Measurements from ENCODE around the gene RPP38. TPM values are rescaled to one million over a fixed set of nuclear protein-coding genes. Genes with fewer than 3 reads are reported as not detected.
A peak's percentile ranks its signal among the peaks of the same experiment; 100 is the strongest.

The RPP38 gene, protein sequence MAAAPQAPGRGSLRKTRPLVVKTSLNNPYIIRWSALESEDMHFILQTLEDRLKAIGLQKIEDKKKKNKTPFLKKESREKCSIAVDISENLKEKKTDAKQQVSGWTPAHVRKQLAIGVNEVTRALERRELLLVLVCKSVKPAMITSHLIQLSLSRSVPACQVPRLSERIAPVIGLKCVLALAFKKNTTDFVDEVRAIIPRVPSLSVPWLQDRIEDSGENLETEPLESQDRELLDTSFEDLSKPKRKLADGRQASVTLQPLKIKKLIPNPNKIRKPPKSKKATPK
- total RNA-seq (ENCODE audit: low replicate concordance): 10.7 and 11.4 TPM in 2 replicates

DNA sequence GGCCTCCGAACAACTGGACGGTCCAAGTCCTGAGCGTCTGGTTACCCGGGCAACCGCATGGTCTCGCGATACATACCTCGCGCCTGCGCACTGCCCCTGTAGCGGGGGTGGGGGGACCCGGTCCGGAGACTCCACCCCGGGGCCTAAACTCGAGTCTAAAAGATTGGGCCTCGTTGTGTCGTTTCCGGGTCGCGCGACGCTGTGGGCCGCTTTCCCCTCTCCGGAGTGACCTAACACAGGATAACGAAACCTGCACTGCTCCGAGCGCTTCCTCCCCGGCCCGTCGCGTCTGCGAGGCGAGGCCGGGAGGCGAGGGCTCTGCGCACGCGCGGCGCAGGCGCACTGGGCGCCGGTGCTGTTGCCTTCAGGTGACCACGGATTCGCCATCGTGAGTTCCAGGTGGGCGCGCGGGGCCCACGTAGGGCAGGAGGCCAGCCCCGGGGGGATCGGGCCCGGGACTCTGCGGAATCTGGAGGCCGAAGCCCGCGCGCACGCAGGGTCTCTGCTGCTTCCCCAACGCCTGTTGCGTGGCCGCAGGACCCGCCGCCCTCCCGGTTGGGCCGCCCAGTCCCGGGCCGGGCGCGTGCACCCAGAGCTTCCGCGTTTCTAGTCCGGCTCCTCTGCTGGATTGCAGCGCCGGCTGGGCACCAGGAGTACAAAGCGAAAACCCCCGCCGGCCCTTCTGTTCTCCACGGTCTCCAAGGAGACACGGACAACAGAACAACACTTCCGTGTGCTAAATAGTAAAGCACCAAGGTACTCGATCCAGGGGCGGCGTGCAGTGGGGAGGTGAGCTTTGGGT, at the start of gene RPP38:
Gene RPP38, plus strand, starts transcription at position 345 of the 802 bp plus-strand sequence. CDS start 5,960 bp downstream, outside the sequence.
- TF ChIP-seq, protein P1, sequence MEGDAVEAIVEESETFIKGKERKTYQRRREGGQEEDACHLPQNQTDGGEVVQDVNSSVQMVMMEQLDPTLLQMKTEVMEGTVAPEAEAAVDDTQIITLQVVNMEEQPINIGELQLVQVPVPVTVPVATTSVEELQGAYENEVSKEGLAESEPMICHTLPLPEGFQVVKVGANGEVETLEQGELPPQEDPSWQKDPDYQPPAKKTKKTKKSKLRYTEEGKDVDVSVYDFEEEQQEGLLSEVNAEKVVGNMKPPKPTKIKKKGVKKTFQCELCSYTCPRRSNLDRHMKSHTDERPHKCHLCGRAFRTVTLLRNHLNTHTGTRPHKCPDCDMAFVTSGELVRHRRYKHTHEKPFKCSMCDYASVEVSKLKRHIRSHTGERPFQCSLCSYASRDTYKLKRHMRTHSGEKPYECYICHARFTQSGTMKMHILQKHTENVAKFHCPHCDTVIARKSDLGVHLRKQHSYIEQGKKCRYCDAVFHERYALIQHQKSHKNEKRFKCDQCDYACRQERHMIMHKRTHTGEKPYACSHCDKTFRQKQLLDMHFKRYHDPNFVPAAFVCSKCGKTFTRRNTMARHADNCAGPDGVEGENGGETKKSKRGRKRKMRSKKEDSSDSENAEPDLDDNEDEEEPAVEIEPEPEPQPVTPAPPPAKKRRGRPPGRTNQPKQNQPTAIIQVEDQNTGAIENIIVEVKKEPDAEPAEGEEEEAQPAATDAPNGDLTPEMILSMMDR (IDR thresholded peaks at IDR 0.05; ENCODE audit: insufficient read depth, low read length): no peak
- peak; percentile 95 for DNase-seq (ENCODE audit: low read depth)
- peak within 1 kb of the TSS; percentile 86 for H3K4me3 ChIP-seq (ENCODE audit: low read depth, low read length)

DNA sequence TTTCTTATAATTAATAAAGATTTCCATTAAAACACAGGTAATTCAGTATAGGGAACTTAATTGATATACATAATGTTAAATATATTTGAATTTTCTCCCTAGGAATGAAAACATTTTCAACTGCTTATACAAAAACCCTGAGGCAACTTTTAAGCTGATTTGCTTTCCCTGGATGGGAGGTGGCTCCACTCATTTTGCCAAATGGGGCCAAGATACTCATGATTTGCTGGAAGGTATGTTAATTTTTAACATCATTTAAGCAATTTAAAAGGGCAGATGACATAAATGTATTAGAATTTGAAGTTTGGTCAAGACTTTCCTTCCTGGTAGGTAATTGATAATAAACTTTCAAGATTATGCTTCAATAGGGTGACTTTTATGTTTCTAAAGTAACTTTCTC, 47.6 kb upstream of the RPP38 start:
- DNase-seq (ENCODE audit: low read depth): no peak
- H3K4me3 ChIP-seq (ENCODE audit: low read depth, low read length): no peak overlapping the region
- TF ChIP-seq, protein P1 (IDR thresholded peaks at IDR 0.05; ENCODE audit: insufficient read depth, low read length): no peak

DNA sequence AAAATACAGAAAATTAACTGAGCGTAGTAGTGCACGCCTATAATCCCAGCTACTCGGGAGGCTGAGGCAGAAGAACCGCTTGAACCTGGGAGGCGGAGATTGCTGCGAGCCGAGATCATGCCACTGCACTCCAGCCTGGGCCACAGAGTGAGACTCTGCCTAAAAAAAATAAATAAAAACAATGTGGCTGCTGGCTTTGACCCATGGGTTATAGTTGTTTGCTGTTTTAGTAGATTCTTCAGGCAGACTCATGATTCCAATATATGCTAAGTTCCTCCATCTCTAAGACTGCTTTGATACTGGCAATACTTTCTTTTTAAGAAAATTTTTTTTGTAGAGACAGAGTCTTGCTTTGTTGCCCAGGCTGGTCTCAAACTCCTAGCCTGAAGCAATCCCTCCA, 45.0 kb upstream of the RPP38 start:
- H3K4me3 ChIP-seq (ENCODE audit: low read depth, low read length): no peak overlapping the region
- DNase-seq (ENCODE audit: low read depth): no peak
- TF ChIP-seq, protein P1 (IDR thresholded peaks at IDR 0.05; ENCODE audit: insufficient read depth, low read length): no peak

DNA sequence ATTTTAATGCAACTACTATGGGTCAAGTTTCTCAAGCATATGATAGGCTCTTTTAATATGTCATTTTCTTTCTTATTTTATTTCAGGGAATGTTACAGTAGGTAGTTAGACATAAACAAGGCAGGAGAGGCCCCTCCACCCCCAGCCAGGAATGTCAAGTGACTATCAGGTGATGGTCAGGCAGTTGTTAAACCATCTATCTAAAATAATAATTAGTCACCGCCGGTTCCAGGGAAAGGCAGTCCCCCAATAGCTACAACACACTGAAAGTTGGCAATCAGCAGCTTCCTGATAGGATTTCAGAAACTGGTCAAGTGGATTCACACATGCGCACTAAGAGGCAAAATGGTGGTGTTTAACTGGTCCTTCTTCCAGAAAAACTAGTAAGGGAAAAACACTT, 44.1 kb upstream of the RPP38 start:
- DNase-seq (ENCODE audit: low read depth): no peak
- H3K4me3 ChIP-seq (ENCODE audit: low read depth, low read length): no peak overlapping the region
- TF ChIP-seq, protein P1 (IDR thresholded peaks at IDR 0.05; ENCODE audit: insufficient read depth, low read length): no peak

DNA sequence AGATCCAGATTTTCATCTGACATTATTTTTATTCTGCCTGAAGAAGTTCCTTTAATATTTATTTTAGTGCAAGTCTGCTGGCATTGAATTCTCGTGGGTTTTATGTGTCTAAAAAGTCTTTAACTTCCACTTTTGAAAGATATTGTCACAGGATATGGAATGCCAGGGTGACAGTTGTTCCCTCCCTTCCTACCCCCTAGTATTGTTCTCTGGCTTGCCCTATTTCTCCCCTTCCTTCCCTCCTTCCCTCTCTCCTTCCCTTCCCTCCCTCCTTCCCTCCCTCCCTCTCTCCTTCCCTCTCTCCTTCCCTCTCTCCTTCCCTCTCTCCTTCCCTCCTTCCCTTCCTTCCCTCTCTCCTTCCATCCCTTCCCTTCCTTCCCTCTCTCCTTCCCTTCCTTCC, 38.5 kb upstream of the RPP38 start:
- DNase-seq (ENCODE audit: low read depth): no peak
- TF ChIP-seq, protein P1 (IDR thresholded peaks at IDR 0.05; ENCODE audit: insufficient read depth, low read length): no peak
- no peak overlapping the region for H3K4me3 ChIP-seq (ENCODE audit: low read depth, low read length)

DNA sequence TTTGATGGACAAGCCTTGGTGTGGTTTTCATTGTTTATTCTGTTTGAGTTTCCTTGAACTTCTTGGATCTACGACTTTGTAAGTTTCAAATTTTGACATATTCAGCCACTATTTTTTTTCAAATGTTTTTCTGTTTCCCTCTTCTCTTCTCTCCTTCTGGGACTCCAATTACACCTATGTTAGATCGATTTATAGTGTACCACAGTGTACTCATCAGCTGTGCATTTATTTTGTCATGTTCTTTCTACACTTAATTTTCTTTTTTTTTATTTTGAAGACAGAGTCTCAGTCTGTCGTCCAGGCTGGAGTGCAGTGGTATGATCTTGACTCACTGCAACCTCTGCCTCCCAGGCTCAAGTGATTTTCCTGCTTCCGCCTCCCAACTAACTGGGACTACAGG, 37.2 kb upstream of the RPP38 start:
- no peak overlapping the region for H3K4me3 ChIP-seq (ENCODE audit: low read depth, low read length)
- DNase-seq (ENCODE audit: low read depth): no peak
- TF ChIP-seq, protein P1 (IDR thresholded peaks at IDR 0.05; ENCODE audit: insufficient read depth, low read length): no peak
